HS-5 (cell line): ENCODE results near the gene AP3D1.
"Not testable (repeated sequence)": the region's sequence is repeated elsewhere in the genome, so short reads cannot be mapped to it uniquely, and the experiment has no call there.

ENCODE experiments used
- DNase-seq: peaks from one replicate; pipeline ENCODE4 v3.0.0-alpha.2; 2012; ENCODE audit warnings: low read depth

The AP3D1 gene

GRCh38 chr19:2149980-2150793, 1.2 kb downstream of the AP3D1 start:
- no peak for DNase-seq

DNA sequence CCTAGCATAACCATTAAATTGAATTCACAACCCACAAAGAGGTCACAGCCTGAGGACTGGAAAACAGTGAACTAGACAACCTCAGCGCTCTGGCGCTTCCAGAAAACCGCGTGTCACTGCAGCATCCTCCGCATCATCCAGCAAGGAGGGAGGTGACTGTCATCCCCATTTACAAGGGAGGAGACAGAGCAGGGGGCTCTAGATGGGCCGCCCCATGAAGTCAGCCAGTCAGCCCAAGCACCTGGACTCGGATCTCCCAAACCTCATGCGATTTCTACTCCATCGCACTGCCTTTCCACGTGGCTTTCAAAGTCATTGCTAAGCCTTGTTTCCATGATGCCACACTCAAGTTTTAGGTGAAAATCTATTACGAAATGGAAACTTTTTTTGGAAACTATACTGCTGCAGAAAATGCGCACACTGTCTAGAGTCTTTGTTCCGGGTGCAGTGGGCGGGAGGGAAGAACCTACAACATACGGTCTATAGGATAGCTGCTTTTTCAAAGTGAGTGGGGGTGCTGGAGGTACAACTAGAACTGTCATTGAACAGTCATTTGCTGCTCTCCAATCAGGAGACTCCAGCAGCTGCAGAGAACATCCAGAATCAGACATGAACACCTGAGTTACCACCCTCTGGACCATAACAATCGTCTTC, 2.8 kb downstream of the AP3D1 start:
- DNase-seq = no peak

DNA sequence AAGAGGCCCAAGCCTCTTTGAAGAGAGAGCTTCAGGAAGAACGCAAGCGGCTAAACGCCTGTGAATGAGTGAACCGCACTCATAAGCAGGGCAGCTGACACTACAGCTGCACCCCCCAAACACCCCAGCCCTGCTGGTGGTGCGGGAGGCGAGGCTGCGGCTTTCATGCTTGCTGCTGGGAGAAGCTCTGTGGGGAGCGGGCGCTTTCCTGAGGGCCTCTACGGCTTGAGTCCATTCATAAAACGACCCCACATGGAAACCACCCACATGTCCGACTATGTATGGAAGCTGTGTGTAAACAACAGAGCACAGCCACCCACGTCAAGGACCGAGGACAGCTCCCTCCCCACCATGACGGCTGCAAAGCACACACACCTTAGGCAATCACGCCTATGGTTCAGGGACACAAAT, 5.5 kb downstream of the AP3D1 start:
- DNase-seq = no peak

- no peak for DNase-seq
Observed at GRCh38 chr19:2144190-2144589, 7.2 kb downstream of the AP3D1 start.

GRCh38 chr19:2142173-2142829, 9.1 kb downstream of the AP3D1 start:
- DNase-seq = no peak

- DNase-seq = no peak
Observed at GRCh38 chr19:2140138-2140569, 11.2 kb downstream of the AP3D1 start.

- DNase-seq = no peak
Observed at GRCh38 chr19:2139385-2140137, 11.8 kb downstream of the AP3D1 start.

DNA sequence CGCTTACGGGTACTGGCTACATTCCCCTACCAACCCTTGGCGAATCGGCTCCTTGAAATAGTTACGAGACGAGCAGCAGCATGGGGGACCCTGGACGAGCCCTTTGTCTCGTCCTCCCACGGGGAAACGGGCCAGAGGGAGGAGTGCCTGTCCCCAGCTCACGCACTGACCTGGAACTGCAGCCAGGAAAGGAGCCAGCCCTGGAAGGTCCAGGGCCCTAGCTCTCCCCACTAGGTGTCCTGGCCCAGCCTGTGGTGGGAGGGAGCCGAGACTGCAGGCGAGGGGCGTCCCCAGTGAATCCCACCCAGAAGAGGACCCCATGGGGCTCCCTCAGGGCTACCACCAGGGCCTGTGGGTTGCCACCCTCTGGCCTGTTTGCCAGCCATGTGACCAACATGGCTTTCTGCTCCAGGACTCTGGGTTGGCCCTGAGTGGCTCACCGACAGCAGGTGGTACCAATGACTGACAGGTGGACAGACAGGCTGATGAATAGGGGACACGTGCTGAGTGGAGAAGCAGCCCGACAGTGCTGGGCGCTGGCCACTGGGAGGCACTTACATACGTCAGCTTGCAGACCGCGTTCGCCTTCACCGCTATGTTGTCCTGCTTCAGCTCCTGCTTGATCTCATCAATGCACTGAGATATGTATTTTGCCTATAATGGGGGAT, 13.2 kb downstream of the AP3D1 start:
- no peak for DNase-seq

DNA sequence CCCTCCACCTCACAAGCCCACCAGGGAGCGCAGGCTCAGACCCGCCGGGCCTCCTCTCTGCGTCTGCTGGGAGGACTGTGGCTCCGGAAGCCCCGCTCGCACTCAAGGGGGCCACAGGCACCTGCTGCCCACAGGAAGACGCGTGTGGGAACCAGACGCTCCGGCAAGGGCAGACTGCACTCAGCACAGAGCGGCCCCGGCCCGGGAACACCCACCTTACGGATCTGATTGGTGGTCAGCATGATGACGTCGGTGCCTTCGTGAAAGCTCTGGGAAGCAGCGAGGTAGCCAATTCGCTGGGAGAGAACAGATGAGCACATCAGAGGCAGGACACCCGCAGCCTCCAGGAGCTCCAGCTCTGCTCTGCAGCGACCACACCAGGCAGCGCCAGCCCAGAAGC, 14.6 kb downstream of the AP3D1 start:
- DNase-seq = no peak

- DNase-seq = no peak
Observed at GRCh38 chr19:2135474-2136402, 15.6 kb downstream of the AP3D1 start.

GRCh38 chr19:2132731-2133490, 18.5 kb downstream of the AP3D1 start:
- DNase-seq = no peak

- DNase-seq = no peak
Observed at GRCh38 chr19:2132191-2132590, 19.2 kb downstream of the AP3D1 start.

GRCh38 chr19:2131012-2131975, 20.1 kb downstream of the AP3D1 start:
- DNase-seq = not testable (repeated sequence)

DNA sequence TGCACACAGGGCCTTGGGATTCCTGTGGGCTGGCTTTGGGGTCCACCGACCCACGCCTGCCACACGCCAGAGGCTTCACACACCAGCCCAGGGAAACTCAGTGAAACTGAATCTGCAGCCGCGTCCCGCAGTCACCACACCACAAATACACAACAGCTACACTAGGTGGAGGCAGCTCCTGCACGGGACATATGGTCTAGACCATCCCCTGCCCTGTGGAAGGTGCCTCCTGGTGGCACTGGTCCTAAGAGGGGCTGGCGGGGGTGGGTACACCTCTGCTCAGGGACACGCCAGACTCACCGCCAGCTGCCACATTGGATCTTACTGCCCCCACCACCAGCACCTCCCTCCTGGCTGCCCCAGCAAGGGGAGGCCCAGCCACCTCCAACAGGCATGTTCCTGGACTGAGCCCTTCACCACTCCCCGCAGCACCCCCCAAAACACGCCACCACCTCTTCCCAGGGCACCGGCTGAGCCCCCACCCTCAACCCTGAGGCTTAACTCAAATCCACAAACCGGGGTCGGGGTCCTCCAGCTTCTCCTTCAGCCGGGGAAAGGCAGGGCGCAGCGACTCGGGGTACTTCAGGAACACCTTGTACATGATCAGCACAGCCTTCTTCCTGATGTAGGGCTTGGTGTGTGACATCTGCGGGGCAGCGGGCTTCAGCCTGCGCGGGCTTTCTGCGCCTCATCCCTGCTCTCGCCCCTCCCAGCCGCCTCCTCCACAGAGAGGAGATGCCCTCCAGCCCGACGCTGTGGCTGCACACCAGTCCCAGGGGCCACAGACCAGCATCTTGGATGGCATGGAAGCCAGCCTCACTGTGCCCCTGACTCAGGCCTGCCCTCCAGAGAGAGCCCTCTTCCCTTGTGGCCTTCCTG, 21.2 kb downstream of the AP3D1 start:
- no peak for DNase-seq

GRCh38 chr19:2129486-2129885, 21.9 kb downstream of the AP3D1 start:
- DNase-seq = no peak

DNA sequence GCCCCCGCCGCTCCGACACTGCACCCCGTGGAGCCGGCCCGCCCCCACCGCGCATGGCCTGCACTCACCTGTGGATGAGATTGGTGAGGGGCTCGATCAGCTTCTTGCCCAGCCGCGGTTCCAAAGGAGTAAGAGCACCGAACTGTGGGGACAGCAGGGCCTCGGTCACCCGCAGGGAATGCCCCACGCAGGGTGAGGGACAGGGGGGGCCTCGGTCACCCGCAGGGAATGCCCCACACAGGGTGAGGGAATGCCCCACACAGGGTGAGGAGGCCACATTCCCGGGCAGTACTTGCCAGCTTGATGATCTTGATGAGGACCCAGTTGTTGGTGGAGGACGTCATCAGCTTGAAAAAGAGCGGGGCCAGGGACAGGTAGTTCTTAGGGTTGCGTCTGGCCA, 22.3 kb downstream of the AP3D1 start:
- no peak for DNase-seq

DNA sequence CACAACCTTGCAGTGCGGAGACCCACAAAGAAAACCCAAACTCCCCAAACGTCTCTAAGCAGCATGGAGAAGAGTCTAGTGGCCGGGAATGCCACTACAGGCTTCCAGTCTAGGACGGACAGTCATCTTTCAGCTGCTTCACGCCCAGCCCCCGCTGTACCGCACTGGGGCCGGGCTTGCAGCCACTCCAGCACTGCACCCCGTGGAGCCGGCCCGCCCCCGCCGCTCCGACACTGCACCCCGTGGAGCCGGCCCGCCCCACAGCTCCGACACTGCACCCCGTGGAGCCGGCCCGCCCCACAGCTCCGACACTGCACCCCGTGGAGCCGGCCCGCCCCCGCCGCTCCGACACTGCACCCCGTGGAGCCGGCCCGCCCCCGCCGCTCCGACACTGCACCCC, 23.1 kb downstream of the AP3D1 start:
- DNase-seq = not testable (repeated sequence)

GRCh38 chr19:2127758-2128157, 23.6 kb downstream of the AP3D1 start:
- DNase-seq = no peak
